B cell (primary cell): Measurements from ENCODE around the gene UBQLN4. TPM values are rescaled to one million over a fixed set of nuclear protein-coding genes. Genes with fewer than 3 reads are reported as not detected.

Source experiments
- ATAC-seq: fragments of 200-7000 bp; cut with Tn5 transposase; one replicate; pipeline ENCODE4 v1.10.0; 2021; ENCODE audit warnings: low read depth, mild to moderate bottlenecking, moderate number of reproducible peaks, moderate library complexity
- CTCF ChIA-PET: fragments of 350-600 bp; sonication (Branson Sonifier 250); formaldehyde crosslinking; loops from one replicate; lab custom pipeline; 2021; ENCODE audit warnings: antibody characterized with exemption, inconsistent platforms; lab: Charles Lee
- POLR2A ChIA-PET: fragments of 350-600 bp; sonication (Branson Sonifier 250); formaldehyde crosslinking; loops from one replicate; lab custom pipeline; 2021; ENCODE audit warnings: antibody characterized with exemption; lab: Charles Lee
- DNase-seq: peaks from one replicate; pipeline ENCODE4 v3.0.0; 2013
- H2AFZ ChIP-seq: 2 replicates; pipeline ENCODE4 v1.6.1; 2012; ENCODE audit warnings: mild to moderate bottlenecking, low read depth, low read length; ENCODE audit not compliant: insufficient read depth, poor library complexity, severe bottlenecking
- H3K27ac ChIP-seq, 2 donors: 1 replicate in 1 of 2; 2 replicates in 1 of 2; pipeline ENCODE4 v1.5.1; 2012 to 2013; ENCODE audit warnings: low read length in 2 of 2, mild to moderate bottlenecking in 2 of 2, moderate library complexity in 1 of 2
- H3K27me3 ChIP-seq, 4 experiments: fragments of 200-600 bp in 1 of 4; sonication (generic) in 1 of 4; replicated peaks in 1 of 4; 1 replicate in 2 of 4; 2 replicates in 2 of 4; pipeline versions ENCODE4 v1.6.1 to v1.7.0; 2013 to 2016; ENCODE audit warnings: low read length in 3 of 4, mild to moderate bottlenecking in 2 of 4, mixed read lengths in 1 of 4, moderate library complexity in 1 of 4; ENCODE audit not compliant: insufficient read depth in 4 of 4, control insufficient read depth in 3 of 4; ENCODE audit errors: control extremely low read depth in 1 of 4
- H3K36me3 ChIP-seq, 2 experiments: replicated peaks in 1 of 2; 1 replicate in 1 of 2; 2 replicates in 1 of 2; pipeline versions ENCODE4 v1.6.1 to v1.7.1; 2013; ENCODE audit warnings: low read length in 1 of 2; ENCODE audit not compliant: insufficient read depth in 2 of 2, control insufficient read depth in 1 of 2; ENCODE audit errors: control extremely low read depth in 1 of 2, extremely low read depth in 1 of 2
- H3K4me1 ChIP-seq, 2 donors: fragments of 200-600 bp in 1 of 2; sonication (generic) in 1 of 2; 1 replicate in 1 of 2; 2 replicates in 1 of 2; pipeline versions ENCODE4 v1.5.1 to v1.6.1; 2013 to 2017; ENCODE audit warnings: low read length in 2 of 2; ENCODE audit not compliant: control insufficient read depth in 2 of 2, insufficient read depth in 2 of 2
- H3K4me2 ChIP-seq: replicated peaks from 2 replicates; pipeline ENCODE3; 2012; ENCODE audit warnings: mild to moderate bottlenecking, low read depth, low read length; ENCODE audit not compliant: poor library complexity, severe bottlenecking
- H3K4me3 ChIP-seq, 5 experiments: fragments of 200-600 bp in 1 of 5; sonication (generic) in 1 of 5; 1 replicate in 3 of 5; 2 replicates in 2 of 5; pipeline versions ENCODE4 v1.5.1 to v1.7.0; 2011 to 2016; ENCODE audit warnings: low read length in 4 of 5, mild to moderate bottlenecking in 4 of 5, low read depth in 2 of 5, control low read depth in 1 of 5, moderate library complexity in 1 of 5; ENCODE audit not compliant: insufficient read depth in 1 of 5; ENCODE audit errors: control extremely low read depth in 1 of 5, extremely low read depth in 1 of 5
- H3K79me2 ChIP-seq: fragments of 200-600 bp; sonication (generic); one replicate; pipeline ENCODE4 v1.6.0; 2016; ENCODE audit warnings: low read length; ENCODE audit not compliant: control insufficient read depth, insufficient read depth
- H3K9ac ChIP-seq: fragments of 200-600 bp; sonication (generic); 2 replicates; pipeline ENCODE4 v1.6.1; 2017; ENCODE audit warnings: mild to moderate bottlenecking, low read length, moderate library complexity
- H3K9me3 ChIP-seq, 3 donors: one replicate each; pipeline versions ENCODE4 v1.6.1 to v1.7.1; 2013; ENCODE audit warnings: low read length in 2 of 3; ENCODE audit not compliant: control insufficient read depth in 2 of 3, insufficient read depth in 1 of 3; ENCODE audit errors: control extremely low read depth in 1 of 3
- H4K20me1 ChIP-seq: 2 replicates; pipeline ENCODE4 v1.6.0; 2012; ENCODE audit warnings: mild to moderate bottlenecking, low read length; ENCODE audit not compliant: insufficient read depth, control insufficient read depth, poor library complexity, severe bottlenecking
- H3K27ac Mint-ChIP-seq: one replicate; pipeline ENCODE4 v1.8.0; 2021; ENCODE audit warnings: mixed read lengths
- H3K27me3 Mint-ChIP-seq: one replicate; pipeline ENCODE4 v1.8.0; 2021; ENCODE audit warnings: mixed read lengths
- H3K4me1 Mint-ChIP-seq: one replicate; pipeline ENCODE4 v1.8.0; 2021; ENCODE audit warnings: mixed read lengths
- H3K4me3 Mint-ChIP-seq: one replicate; pipeline ENCODE4 v1.8.0; 2021; ENCODE audit warnings: mixed read lengths
- H3K9me3 Mint-ChIP-seq: one replicate; pipeline ENCODE4 v1.8.0; 2022; ENCODE audit warnings: mixed read lengths; ENCODE audit not compliant: insufficient read depth
- EZH2 ChIP-seq: IDR thresholded peaks from 2 replicates; pipeline ENCODE4 v1.6.1; 2012; ENCODE audit warnings: borderline replicate concordance, low read depth, mild to moderate bottlenecking, moderate library complexity, low read length; ENCODE audit not compliant: insufficient read depth, poor library complexity, severe bottlenecking
- WGBS: methylation state at CpG from one replicate; pipeline ENCODE4 v1.1.5; 2013; ENCODE audit warnings: missing lambda C conversion rate; ENCODE audit not compliant: insufficient coverage; 5-methylcytosine and 5-hydroxymethylcytosine counted together
- intact Hi-C: fragments of 100-400 bp; cut with micrococcal nuclease; formaldehyde crosslinking; loops from one replicate; pipeline ENCODE4 v1.10.0; 2022
- polyA plus RNA-seq: library from polyadenylated mRNA; depleted of rRNA; stranded (reverse); fragments of >200 nt; gene quantifications from 2 replicates; pipeline ENCODE4 v1.2.3, GENCODE V29; 2012
- total RNA-seq, 2 donors: library from RNA; stranded (reverse); fragments of 120-200 nt in 1 of 2; gene quantifications; 1 replicate in 1 of 2; 2 replicates in 1 of 2; pipeline versions ENCODE4 v1.2.3 to v1.2.4, GENCODE V29; 2013 to 2022
- TF ChIP-seq, protein P1 (sequence below): fragments of 200-600 bp; IDR thresholded peaks from one replicate; pipeline ENCODE4 v1.8.0; 2022; ENCODE audit warnings: antibody characterized with exemption, mild to moderate bottlenecking

UBQLN4 gene
- total and polyA plus RNA-seq, 2 donors (not counting 1 experiment from before 2014, with no cell fraction given) = 20.9 to 39.0 TPM

DNA sequence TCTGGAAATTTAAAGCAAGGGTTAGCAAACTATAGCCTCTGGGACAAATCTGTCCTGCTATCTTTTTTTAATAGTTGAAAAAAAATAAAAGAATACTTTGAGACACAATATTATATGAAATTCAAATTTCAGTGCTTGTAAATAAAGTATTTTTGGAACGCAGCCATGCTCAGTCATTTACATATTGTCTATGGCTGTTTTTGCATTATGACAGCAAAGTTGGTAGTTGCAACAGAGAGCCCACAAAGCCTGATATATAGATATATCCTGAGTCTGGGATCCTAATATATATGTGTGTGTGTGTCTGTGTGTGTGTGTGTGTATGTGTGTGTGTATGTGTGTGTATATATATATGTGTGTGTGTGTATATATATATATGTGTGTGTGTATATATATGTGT is 53.6 kb downstream of the UBQLN4 start:
- no peaks in the 10 kb centered on the region for H3K79me2 ChIP-seq
- TF ChIP-seq, protein P1, sequence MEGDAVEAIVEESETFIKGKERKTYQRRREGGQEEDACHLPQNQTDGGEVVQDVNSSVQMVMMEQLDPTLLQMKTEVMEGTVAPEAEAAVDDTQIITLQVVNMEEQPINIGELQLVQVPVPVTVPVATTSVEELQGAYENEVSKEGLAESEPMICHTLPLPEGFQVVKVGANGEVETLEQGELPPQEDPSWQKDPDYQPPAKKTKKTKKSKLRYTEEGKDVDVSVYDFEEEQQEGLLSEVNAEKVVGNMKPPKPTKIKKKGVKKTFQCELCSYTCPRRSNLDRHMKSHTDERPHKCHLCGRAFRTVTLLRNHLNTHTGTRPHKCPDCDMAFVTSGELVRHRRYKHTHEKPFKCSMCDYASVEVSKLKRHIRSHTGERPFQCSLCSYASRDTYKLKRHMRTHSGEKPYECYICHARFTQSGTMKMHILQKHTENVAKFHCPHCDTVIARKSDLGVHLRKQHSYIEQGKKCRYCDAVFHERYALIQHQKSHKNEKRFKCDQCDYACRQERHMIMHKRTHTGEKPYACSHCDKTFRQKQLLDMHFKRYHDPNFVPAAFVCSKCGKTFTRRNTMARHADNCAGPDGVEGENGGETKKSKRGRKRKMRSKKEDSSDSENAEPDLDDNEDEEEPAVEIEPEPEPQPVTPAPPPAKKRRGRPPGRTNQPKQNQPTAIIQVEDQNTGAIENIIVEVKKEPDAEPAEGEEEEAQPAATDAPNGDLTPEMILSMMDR = no peak
- no peak for TF ChIP-seq EZH2
- ATAC-seq (no peak), DNase-seq (no peak)
- H3K4me2 ChIP-seq = no peak overlapping the region
- no peak overlapping the region for H3K27ac ChIP-seq
- H2AFZ ChIP-seq = no peak overlapping the region
- no peaks in the 10 kb centered on the region for H3K4me1 ChIP-seq
- H4K20me1 ChIP-seq = no peaks in the 10 kb centered on the region
- H3K9me3 Mint-ChIP-seq = no peaks in the 10 kb centered on the region
- no peaks in the 10 kb centered on the region for H3K36me3 ChIP-seq
- WGBS = no CpG with 5 or more reads among the region's 1 CpG
- no peaks in the 10 kb centered on the region for H3K4me1 Mint-ChIP-seq
- intact Hi-C loops = no loop called here
- no peak overlapping the region for H3K4me3 ChIP-seq
- ChIA-PET CTCF (no interaction called here), POLR2A (interaction anchor here (0.7 kb wide), 1 partner anchor 40 kb away, joined by 4 read pairs; no protein-coding TSS in a partner anchor)
- H3K4me3 Mint-ChIP-seq = no peak overlapping the region
- H3K9me3 ChIP-seq = no peaks in the 10 kb centered on the region
- H3K27ac Mint-ChIP-seq = no peak overlapping the region
- H3K27me3 Mint-ChIP-seq = no peaks in the 10 kb centered on the region
- no peak overlapping the region for H3K9ac ChIP-seq
- no peaks in the 10 kb centered on the region for H3K27me3 ChIP-seq

DNA sequence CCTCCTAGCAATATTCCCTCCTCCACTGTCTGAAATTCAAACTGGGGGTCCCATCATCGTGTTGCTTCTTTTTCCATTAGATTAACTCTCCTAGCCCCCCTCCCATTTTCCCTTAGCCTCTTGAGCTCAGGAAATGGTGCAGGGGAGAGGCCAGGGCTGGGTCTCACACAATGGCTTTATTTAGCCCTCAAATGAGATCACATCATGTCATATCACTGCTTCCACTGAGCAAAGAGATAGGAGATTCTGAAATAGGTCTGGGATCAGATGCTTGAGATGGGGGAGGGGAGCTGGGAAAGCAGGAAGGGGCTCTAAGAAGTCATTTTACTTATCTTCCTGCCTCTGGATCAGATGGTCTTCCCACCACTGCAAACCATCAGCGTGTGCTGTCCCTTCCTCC is 57.4 kb downstream of the UBQLN4 start:
- H3K79me2 ChIP-seq = no peaks in the 10 kb centered on the region
- DNase-seq (no peak), ATAC-seq (no peak)
- TF ChIP-seq, protein P1 = no peak
- no peak for TF ChIP-seq EZH2
- no peaks in the 10 kb centered on the region for H3K27me3 ChIP-seq
- CTCF ChIA-PET = interaction anchor here (1.0 to 1.2 kb wide), 2 partner anchors 58 to 62 kb away, joined by 3 to 4 read pairs; partner anchors contain the start of gene KHDC4
- no peaks in the 10 kb centered on the region for H4K20me1 ChIP-seq
- Mint-ChIP-seq H3K4me1 (no peaks in the 10 kb centered on the region), H3K27ac (no peak overlapping the region), H3K9me3 (no peaks in the 10 kb centered on the region), H3K27me3 (no peaks in the 10 kb centered on the region), H3K4me3 (no peak overlapping the region)
- no peak overlapping the region for H3K9ac ChIP-seq
- no peak overlapping the region for H3K4me3 ChIP-seq
- no peaks in the 10 kb centered on the region for H3K9me3 ChIP-seq
- no peaks in the 10 kb centered on the region for H3K36me3 ChIP-seq
- intact Hi-C loops = no loop called here
- H3K4me1 ChIP-seq = no peaks in the 10 kb centered on the region
- H3K4me2 ChIP-seq = no peak overlapping the region
- no peak overlapping the region for H2AFZ ChIP-seq
- WGBS = 33% methylated on average over 1 of the region's 2 CpGs
- no peak overlapping the region for H3K27ac ChIP-seq
- POLR2A ChIA-PET = no interaction called here
